G401.6 (cell line): ENCODE data around the gene CST9L.

Experiments
- FAIRE-seq: peaks from 2 replicates; lab custom pipeline; 2012; peaks lifted over from hg19 to GRCh38; lab: Jason Lieb, UNC

The CST9L gene, protein sequence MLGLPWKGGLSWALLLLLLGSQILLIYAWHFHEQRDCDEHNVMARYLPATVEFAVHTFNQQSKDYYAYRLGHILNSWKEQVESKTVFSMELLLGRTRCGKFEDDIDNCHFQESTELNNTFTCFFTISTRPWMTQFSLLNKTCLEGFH

DNA sequence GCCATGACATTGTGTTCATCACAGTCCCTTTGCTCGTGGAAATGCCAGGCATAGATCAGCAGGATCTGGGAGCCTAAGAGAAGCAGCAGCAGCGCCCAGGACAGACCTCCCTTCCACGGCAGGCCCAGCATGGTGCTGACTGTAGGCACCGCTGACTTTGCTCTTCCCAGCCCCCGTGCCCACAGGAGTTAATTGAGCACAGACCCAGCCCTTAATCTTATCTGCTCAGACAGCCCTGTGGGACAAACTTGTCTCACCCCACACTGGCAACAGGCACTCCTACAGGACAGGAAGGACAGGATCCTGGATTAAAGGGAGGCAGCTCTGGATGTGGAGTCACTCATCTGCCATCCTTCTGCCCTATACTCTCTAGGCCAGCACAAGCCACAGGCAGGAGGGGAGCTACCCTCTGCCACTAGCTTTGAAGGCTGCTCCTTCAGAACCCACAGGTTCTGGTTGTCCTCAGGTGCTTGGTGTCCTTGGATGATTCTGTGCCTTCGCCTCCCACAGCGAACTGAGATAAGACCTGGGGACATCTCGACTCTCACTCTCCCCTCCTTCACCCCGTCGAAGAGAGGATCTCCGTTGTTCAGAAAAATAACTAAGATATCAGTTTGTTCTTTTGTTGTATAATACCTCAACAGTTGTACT, at the start of gene CST9L:
Gene CST9L, minus strand, starts transcription at position 165 of the 651 bp plus-strand sequence. Its CDS starts 34 bp downstream, at position 131.
- no peak for FAIRE-seq

GRCh38 chr20:23614163-23614562, 45.9 kb upstream of the CST9L start:
- FAIRE-seq = no peak

DNA sequence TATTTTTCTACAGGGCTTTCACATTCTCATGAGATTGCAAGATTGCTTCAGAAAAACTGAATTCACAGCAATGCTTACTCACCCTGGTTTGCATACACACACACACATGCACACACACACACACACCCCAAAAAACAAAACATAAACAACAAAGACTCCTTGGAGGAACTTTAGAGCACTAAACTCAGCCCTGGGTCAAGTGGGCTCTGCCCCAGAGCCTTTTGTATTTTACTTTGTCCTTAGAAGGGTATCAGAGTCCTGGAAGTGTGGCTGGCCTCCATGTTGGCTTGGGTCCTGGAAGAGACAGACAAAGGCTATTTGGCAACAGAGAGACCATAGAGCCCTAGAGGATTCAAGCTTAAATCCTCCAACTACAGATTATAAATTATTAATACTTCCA, 45.4 kb upstream of the CST9L start:
- no peak for FAIRE-seq

DNA sequence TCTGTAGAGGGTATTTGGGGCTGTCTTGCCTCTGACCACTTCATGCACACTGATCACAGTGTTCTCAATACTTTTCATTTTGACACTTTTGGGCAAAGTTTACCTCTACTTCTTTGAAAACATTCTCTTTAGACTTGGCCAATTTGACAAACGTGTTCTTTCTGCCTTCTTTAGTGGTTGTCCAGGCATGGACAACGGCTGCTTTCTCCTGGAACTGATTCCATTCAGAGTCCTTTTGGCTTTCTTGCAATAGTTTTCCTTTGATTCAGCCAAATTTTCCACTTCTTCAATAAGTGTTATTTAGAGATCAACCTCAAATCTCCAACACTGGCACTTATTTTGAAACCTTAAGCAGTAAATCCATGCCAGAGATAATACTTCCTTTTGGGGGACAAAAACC, 44.1 kb upstream of the CST9L start:
- no peak for FAIRE-seq

DNA sequence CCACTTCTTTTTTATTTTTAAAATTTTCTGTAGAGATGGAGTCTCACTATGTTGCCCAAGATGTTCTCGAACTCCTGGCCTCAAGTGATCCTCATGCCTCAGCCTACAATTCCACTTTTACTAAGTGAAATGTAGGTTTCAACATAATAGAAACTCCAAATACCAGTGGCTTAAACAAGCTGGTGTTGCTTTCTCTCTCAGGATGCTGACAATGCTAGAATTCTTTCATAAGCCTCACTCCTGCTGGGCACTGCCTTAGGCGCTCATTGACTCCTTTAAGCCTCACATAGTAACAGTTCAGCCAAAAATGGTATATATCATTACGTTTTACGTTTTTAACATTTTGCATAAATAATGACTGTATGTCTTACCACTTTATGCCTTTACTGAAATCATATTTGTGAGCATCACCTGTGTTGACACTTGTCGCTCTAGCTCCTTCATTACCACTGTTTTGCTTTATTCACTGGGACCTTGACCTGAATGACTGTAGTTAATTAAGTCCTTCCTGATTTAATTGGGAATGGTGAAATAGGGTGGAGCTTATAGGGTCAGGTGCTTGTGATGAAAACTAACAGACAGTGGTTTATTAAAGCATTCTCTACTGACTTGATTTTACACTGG, 41.3 kb upstream of the CST9L start:
- FAIRE-seq = no peak

GRCh38 chr20:23608251-23608846, 40.1 kb upstream of the CST9L start:
- no peak for FAIRE-seq

DNA sequence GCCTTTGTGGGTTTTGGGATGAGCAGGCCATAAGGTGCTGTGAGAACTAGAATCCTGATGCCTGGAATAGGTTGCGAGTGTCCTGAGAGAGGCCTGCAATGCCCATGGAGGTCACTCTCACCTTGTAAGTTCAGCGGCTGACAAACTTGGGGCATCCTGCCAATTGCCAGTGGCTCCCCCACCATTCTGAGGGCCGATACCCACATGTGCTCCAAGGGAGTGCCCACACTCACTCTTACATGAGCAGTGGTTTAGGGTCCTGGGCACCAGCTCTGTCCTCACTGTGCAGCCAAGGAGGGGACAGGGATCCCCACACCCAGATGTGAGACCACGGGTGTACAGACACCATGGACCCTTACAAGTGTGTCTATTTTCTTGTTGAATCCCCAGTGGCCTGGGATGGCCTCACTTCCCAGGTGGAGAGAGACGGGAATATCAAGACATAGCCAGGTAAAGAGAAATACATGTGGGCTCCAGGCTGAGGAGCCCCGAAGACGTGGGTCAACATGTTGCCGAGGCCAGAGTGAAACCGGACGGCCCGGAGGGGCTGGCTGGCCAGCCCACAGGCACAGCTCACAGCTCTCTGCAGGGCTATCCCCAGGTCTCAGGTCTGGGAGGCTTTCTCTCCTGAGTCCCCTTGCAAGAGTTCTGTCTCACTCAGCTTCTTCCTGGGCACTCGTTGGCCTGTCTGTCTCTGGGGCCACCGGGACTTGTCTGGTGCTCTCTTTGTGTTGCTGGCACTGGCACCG, 39.4 kb upstream of the CST9L start:
- FAIRE-seq = no peak

GRCh38 chr20:23606652-23607049, 38.4 kb upstream of the CST9L start:
- no peak for FAIRE-seq

DNA sequence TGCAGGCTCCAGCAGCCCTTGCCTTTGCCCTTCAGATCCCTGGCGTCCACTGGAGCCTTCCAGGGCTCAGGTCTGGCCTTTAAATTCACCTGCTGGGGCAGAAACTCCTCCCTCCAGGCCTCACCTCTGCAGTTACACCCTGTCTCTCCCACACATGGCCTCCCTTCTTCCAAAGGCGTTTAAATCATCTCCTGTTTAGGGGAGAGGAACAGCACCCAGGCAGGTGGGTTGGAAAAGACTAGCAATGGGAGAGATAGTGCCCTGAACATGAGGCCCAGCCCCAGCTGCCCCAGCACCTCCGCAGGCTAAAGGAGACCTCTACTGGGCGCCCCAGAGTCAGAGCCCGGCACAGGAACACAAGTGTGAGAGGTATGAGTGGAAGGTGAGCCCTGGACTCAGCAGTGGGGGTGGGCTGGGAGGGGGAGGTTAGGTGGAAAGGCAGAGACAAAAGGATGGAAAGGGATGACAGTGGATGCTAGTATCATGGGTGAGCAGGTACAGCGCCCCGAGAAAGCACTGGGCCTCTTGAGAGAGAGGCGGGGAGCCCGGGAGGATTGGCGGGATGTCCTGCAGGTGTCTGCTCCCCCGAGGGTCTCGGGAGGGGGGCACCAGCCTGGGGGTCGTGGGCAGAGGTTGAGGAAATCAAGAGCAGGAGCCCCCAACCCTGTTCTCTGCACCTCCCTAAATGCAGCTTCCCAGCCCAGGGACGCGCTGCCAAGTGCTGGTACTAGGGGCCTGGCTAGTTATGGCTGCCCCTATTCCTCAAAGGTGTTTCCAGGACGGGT, 37.8 kb upstream of the CST9L start, which contains the start of gene CST9:
Gene CST9, minus strand, starts transcription at position 51 of the 785 bp plus-strand sequence. CDS start 53 bp downstream, outside the sequence.
- FAIRE-seq = no peak

DNA sequence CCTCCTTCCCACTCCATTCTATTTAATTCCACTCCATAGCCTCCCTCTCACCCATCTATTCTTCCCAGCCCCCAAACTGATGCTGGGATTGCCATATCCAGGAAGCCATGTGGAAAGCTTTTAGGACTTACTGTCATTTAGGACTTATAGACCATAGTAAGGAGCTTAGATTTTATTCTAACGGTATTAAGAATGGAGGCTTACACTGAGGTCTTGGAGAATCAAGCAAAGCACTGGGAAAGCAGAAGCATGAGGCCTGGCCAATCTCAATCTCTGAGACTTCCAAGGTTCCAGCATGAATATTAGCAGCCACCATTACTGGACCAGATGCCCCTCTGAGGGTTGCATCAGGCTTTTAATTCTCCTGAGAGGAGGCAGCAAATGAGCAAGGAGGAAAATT, 36.0 kb upstream of the CST9L start:
- FAIRE-seq = no peak

GRCh38 chr20:23603321-23603720, 35.0 kb upstream of the CST9L start:
- no peak for FAIRE-seq

- no peak for FAIRE-seq
Measured at GRCh38 chr20:23602699-23603098, 34.4 kb upstream of the CST9L start.

DNA sequence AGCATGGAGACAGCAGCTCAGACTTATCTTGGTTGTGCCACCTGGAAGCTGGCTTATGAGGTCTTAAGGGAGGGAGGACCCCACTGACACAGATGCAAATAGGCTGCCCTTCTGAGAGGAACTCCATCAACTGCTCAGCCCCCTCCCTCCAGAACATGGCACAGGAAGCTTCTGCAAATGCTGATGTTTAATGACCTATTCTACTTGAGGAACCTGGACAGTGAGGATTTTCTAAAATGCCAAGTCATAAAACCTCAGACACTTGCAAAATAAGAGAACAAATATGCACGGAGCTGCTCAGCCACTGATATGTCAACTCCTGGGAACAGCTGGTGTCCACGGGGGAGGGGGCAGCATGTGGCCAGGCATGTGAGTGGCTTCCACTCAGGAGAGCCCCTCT, 34.0 kb upstream of the CST9L start:
- no peak for FAIRE-seq

- FAIRE-seq = no peak
Measured at GRCh38 chr20:23601715-23602114, 33.4 kb upstream of the CST9L start.

DNA sequence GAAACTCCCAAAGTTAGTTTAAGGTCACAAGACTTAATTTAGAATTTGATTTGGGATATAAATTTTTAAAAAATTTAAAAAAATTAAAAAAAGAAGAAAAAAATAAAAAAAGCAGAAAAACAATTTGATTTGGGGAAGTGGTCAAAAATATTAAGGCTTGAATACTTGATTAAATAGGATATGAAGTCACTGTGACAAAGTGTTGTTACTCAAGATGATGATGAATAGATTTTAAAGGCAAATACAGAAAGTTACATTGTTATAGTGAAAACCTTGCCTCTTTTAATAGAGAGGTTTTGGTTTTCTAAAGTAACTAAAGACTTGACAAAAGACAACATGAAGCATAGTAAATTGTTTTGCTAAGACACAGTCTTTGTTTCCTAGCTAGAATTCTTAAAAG, 30.2 kb upstream of the CST9L start:
- FAIRE-seq = no peak

- no peak for FAIRE-seq
Measured at GRCh38 chr20:23596579-23597250, 28.4 kb upstream of the CST9L start.

DNA sequence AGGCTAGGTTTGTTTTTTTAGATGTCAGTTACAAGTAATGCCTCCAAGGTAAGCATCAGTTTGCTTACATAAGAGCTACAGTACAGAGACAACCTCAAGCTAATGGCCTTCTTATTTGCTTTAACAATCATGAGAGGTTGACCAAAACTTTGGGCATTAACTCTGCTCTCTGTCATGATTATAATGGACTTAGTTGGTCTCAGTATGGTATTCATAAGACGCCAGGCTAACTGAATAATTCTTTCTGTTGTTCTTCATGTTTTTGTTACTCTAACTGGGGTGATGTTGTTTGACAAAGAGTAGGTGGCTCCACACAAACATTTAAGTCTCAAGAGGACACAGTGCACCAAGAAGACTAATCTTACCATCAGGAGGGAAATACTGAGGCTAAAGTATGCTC, 27.7 kb upstream of the CST9L start:
- FAIRE-seq = no peak

DNA sequence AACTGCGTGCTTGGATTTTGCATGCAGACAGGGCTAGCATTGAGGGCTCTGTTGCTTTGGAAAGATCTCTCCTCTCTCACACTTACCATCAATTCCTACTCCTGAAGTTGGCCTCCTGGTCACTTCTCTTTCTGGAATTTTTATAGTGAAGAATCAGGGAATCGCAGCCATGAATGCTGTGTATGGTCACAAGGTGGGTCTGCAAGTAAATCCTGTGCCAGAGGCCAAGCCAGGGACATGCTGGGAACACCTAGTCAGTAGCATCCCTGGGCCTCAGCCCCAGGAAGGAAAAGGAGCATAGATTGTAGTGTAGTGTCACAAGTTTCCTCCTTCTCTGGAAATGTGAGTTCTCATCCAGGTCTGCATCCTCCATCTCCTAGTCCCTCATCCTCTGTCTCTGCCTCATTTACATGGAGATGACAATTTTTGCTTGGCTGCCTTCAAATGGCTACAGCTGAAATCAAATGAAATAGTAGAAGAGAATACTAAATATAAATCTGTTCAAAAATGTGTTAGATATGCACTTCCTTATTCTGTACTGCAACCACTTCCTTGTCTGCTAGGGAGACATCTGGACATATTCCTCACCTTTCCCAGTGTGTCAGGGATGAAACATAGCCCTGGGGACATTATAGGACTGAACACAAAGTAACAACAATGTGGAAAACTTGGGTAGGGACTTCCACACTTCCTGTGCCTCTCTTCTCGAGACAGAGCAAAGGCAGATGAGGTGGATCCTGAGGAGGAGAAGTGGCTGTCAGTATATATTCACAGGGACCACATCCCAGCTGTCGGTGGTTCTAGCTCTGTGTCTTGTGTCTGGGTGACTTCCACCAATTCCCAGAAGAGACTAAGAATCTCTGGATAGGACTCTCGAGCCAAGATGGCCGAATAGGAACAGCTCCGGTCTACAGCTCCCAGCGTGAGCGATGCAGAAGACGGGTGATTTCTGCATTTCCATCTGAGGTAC, 20.4 kb upstream of the CST9L start:
- no peak for FAIRE-seq

DNA sequence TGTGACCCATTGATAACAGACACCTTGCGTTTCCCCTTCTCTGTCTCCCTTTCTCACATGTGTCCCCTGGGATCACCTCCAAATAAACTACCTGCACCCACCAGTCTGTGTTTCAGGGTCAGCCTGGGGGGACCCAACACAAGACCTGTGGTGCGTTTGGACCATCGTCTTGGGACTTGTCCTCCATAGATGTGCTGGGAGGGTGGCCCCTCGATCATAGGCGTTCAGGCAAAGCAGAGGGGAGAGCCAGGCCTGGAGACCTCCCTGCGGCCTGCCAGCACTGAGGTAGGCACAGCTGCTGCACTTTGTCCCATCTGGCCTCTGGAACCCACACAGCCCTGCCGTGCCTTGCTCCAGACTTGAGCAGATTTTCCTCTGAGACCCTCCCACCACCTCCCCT, 19.3 kb upstream of the CST9L start:
- no peak for FAIRE-seq
